ENCODE data around the gene VTN. TPM values are rescaled to one million over a fixed set of nuclear protein-coding genes. Genes with fewer than 3 reads are reported as not detected.

VTN gene
- total and polyA plus RNA-seq, 2 experiments from 2014 or later, result 0.16 TPM; not detected in 1

DNA sequence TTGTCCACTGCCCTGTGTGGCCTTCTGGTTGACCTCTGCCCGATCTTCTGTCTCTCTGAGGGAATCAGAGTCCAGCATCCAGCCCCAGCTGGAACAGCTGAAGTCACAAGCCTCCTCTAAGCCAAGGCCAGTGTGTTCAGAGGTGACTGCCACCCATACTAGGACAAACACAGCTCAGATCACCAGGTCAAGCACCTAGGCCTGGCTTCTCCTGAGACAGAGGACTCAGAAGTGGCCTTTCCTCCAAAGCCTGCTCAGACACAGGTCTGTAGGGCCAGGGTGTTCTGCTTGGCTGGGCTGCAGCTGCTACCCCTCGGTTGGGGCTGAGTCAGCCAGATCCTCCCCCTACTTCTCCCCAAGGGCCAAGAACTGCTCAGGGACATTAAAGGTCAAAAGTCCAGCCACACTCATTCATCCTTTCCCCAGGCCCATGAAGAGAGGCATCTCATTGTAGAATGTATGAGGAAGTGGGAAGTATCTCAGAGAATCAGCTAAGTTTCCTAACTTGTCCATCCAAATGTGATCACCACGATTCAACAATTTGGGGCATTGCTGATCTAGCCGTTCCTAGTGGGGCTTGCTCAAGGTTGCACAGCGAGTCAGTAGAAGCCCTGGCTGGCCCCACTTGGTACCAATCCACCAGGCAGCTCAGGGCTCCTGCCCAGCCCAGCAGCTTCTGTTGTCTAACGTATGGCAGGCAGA lies 28.3 kb upstream of the VTN start (continued):
- TF ChIP-seq, protein P1, sequence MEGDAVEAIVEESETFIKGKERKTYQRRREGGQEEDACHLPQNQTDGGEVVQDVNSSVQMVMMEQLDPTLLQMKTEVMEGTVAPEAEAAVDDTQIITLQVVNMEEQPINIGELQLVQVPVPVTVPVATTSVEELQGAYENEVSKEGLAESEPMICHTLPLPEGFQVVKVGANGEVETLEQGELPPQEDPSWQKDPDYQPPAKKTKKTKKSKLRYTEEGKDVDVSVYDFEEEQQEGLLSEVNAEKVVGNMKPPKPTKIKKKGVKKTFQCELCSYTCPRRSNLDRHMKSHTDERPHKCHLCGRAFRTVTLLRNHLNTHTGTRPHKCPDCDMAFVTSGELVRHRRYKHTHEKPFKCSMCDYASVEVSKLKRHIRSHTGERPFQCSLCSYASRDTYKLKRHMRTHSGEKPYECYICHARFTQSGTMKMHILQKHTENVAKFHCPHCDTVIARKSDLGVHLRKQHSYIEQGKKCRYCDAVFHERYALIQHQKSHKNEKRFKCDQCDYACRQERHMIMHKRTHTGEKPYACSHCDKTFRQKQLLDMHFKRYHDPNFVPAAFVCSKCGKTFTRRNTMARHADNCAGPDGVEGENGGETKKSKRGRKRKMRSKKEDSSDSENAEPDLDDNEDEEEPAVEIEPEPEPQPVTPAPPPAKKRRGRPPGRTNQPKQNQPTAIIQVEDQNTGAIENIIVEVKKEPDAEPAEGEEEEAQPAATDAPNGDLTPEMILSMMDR (conservative IDR thresholded peaks at IDR 0.05; ENCODE audit: low read depth in 2 of 2), result no peak
- TF ChIP-seq POLR2AphosphoS5 (IDR thresholded peaks at IDR 0.05; ENCODE audit: low read depth), result no peak
- TF ChIP-seq, protein P2, sequence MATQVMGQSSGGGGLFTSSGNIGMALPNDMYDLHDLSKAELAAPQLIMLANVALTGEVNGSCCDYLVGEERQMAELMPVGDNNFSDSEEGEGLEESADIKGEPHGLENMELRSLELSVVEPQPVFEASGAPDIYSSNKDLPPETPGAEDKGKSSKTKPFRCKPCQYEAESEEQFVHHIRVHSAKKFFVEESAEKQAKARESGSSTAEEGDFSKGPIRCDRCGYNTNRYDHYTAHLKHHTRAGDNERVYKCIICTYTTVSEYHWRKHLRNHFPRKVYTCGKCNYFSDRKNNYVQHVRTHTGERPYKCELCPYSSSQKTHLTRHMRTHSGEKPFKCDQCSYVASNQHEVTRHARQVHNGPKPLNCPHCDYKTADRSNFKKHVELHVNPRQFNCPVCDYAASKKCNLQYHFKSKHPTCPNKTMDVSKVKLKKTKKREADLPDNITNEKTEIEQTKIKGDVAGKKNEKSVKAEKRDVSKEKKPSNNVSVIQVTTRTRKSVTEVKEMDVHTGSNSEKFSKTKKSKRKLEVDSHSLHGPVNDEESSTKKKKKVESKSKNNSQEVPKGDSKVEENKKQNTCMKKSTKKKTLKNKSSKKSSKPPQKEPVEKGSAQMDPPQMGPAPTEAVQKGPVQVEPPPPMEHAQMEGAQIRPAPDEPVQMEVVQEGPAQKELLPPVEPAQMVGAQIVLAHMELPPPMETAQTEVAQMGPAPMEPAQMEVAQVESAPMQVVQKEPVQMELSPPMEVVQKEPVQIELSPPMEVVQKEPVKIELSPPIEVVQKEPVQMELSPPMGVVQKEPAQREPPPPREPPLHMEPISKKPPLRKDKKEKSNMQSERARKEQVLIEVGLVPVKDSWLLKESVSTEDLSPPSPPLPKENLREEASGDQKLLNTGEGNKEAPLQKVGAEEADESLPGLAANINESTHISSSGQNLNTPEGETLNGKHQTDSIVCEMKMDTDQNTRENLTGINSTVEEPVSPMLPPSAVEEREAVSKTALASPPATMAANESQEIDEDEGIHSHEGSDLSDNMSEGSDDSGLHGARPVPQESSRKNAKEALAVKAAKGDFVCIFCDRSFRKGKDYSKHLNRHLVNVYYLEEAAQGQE (IDR thresholded peaks at IDR 0.05; ENCODE audit: unreplicated experiment), result no peak
- no peak for TF ChIP-seq ZNF331 (CRISPR knock-in tag; IDR thresholded peaks at IDR 0.05; ENCODE audit: low read depth)
- no peak for TF ChIP-seq NANOG (IDR thresholded peaks at IDR 0.05; ENCODE audit: borderline replicate concordance)

DNA sequence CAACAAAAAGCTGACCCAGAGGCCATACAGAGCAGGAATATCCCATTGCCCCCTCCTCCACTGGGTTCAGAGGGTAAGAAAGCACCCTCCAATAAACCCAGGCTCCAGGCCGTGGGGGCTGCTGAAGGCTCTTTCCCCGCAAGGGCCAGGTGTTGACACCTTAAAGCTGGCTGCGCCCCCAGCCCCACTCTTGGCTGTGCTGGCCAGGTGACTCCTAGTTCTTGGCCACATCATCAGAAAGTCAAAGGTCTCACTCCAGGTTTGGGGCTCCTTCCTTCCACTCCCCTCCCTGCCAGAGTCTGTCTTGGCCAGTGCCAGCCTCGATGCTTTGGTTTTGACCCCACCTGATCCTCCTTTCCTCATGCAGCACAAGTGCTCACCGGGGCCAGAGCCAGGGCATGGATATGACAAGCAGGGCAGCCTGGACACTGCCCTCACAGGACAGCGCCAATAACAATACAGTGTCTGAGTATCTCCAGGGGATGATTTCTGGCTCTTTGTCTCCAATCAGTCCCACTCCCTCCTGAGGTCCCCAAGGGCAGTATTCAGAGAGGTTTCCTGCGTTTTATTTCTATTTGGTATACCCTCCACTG lies 27.7 kb upstream of the VTN start:
- no peaks in the 10 kb centered on the region for H3K79me2 ChIP-seq (replicated peaks; ENCODE audit: insufficient read depth)
- H3K36me3 Mint-ChIP-seq (ENCODE audit: low read depth), result peaks cover 11% of the 10 kb centered on the region
- no peak overlapping the region for H3K27ac ChIP-seq (ENCODE audit: low read depth)
- H3F3A ChIP-seq (replicated peaks; ENCODE audit: low read depth), result no peaks in the 10 kb centered on the region
- no peaks in the 10 kb centered on the region; the same call in 1 of the 2 replicates for H3K27me3 ChIP-seq (ENCODE audit: insufficient read depth)
- H3K4me3 ChIP-seq, result no peak overlapping the region
- no peak overlapping the region for H3K4me2 ChIP-seq
- peaks cover 14% of the 10 kb centered on the region for H3K27me3 Mint-ChIP-seq (ENCODE audit: insufficient read depth, low read depth, poor library complexity)
- no peak overlapping the region for H2AFZ ChIP-seq
- no peak for ATAC-seq
- H3K4me1 ChIP-seq (ENCODE audit: insufficient read depth), result peaks cover 12% of the 10 kb centered on the region
- H3K27ac Mint-ChIP-seq, result no peak overlapping the region
- H3K36me3 ChIP-seq (ENCODE audit: insufficient read depth), result no peaks in the 10 kb centered on the region
- no peaks in the 10 kb centered on the region for H3K9me3 Mint-ChIP-seq
- no peak overlapping the region for H3K4me3 Mint-ChIP-seq
- no peaks in the 10 kb centered on the region; the same call in 1 of the 2 replicates for H4K20me1 ChIP-seq (replicated peaks; ENCODE audit: insufficient read depth)
- H3K4me1 Mint-ChIP-seq, result peaks cover 23% of the 10 kb centered on the region
- no peaks in the 10 kb centered on the region for H3K9me2 ChIP-seq (ENCODE audit: insufficient read depth)
- DNase-seq (ENCODE audit: low spot score), result no peak
- TF ChIP-seq, protein P2 (IDR thresholded peaks at IDR 0.05; ENCODE audit: unreplicated experiment), result no peak
- TF ChIP-seq, protein P3, sequence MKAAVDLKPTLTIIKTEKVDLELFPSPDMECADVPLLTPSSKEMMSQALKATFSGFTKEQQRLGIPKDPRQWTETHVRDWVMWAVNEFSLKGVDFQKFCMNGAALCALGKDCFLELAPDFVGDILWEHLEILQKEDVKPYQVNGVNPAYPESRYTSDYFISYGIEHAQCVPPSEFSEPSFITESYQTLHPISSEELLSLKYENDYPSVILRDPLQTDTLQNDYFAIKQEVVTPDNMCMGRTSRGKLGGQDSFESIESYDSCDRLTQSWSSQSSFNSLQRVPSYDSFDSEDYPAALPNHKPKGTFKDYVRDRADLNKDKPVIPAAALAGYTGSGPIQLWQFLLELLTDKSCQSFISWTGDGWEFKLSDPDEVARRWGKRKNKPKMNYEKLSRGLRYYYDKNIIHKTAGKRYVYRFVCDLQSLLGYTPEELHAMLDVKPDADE (IDR thresholded peaks at IDR 0.05), result no peak
- TF ChIP-seq ZNF114 (CRISPR knock-in tag; IDR thresholded peaks at IDR 0.05) (no peak), EZH2 (IDR thresholded peaks at IDR 0.05; ENCODE audit: low read depth, unreplicated experiment) (no peak), JUNB (IDR thresholded peaks at IDR 0.05; ENCODE audit: unreplicated experiment) (no peak), POLR2AphosphoS5 (IDR thresholded peaks at IDR 0.05; ENCODE audit: low read depth) (no peak), NANOG (IDR thresholded peaks at IDR 0.05; ENCODE audit: borderline replicate concordance) (no peak)

All from GM23338 (cell line).